ENCODE data around the gene COG7.
"Not testable (repeated sequence)": the region's sequence is repeated elsewhere in the genome, so short reads cannot be mapped to it uniquely, and the experiment has no call there.

COG7 gene

DNA sequence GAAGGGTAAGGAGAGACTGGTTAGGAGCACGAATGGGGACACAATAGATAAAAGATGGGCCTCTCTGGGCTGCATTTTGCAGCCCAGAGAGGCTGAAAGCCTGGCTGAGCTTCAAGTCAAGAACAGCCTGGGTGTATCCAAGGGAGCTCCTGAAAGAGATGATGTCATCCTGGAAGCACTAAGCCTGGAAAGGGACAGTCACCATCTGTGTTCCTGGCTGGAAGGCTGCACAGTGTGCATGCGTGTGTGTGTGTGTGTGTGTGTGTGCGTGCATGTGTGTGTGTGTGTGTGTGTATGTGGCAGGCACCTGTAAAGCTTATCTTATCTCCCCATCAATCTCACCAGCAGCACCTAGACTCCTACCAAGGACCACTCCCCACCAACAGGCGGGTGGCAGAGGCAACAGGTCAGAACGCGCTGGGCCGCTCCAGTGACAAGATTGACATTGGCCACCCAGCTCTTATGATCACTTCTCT lies 44.1 kb downstream of the COG7 start:
- no peak for DNase-seq

DNA sequence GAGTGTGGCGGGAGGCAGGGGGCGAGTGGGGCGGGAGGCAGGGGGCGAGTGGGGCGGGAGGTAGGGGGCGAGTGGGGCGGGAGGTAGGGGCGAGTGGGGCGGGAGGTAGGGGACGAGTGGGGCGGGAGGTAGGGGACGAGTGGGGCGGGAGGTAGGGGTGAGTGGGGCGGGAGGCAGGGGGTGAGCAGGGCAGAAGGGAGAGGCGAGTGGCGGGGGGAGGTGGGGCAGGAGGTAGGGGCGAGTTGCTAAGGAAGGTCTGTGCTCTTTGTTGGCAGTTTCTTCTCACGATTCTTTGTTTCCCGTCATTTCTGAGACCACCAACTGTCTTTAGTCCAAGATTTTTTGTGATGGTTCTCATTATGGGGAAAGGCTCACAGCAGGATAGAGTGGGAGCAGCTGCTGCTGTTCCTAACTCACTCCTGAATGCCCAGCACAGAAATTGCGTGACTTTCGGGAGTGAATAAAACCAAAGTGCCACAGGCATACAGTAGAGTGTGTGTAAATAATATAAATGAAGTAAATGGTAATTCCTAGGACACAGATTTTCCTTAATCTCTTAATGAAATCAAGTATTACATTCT lies 44.7 kb downstream of the COG7 start:
- no peak for DNase-seq

DNA sequence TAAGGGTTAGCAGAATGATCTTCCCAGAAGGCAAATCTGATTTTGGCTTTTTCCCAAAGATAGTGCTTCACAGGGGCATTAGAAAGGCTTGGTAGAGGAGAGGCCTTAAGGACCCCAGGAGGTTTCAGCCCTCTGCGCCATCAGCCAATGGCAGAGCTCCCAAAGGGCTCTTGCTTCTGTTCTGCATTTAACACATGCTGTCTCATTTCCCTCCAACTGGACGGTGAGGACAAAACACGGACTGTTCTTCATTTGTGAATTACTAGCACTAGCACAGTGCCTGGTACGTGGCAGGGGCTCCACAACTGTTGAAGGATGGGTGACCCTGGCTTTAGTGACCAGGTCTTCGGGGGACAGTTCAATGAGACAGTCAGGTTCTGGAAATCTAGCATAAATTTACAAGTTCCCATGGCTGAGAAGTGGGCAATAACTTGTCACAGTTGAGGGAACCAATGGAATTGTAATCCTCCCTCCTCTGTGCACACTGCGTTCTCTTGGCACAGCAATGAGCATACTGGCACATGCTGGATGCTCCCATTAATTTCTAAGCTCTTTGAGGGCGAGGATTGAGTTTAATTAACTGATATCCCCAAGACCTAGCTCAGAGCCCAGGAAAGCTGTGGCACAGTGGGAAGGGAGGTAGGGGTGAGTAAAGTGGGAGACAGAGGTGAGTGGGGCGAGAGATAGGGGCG lies 45.4 kb downstream of the COG7 start:
- DNase-seq = no peak

DNA sequence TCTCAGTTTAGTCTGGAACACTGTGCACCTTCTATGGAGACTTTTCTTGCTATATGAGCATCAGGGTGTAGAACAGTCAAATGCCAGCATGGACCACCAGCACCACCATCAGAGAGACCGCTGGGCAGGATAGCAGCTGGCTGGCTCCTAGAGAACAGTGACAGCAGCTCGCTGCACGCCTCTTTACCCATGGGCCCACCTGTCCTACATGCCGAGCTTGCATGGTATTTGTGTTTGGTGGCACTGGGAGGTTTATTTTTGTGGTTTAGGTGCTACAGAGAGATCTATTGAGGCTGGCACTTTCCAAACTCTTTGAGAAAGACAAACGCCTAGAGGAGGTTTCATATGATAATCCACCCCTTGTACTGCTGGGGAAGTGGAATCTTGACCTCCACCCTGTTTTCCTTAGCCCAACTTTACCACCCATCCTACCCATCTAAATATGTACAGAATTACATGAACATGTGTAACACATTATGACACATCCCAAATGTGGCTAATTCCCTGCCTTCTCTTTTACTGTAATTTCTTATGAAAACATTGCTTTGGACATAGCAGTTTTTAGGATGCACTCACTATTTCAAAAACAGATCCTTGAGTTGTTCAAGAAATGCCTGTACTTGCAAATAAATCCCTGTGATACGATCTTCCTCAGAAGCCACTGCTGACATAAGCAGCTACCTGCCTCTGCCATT lies 46.3 kb downstream of the COG7 start:
- DNase-seq = no peak

GRCh38 chr16:23406024-23406423 lies 47.0 kb downstream of the COG7 start:
- DNase-seq = no peak

GRCh38 chr16:23403547-23403946 lies 49.4 kb downstream of the COG7 start:
- DNase-seq = no peak

- no peak for DNase-seq
These were observed 50.9 kb downstream of the COG7 start for GRCh38 chr16:23402100-23402499.

DNA sequence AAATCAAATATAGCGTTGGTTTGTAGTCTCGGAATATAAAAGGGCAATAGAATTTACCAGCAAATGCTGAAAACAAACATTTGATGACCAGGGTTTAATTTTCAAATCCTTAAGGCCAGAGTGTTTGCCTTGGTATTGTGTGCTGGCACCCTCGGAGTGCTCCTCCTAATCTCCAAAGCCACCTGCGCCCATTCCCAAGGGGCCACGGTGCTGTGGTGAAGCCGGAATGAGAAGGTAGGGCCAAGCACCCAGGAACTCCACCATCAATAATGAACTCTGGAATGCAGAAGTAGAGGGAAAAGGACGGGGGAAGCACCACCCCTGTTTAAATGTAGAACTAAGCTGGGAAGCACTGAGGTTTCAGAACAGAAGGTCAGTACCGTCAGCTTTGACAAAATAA lies 51.9 kb downstream of the COG7 start:
- DNase-seq = no peak

DNA sequence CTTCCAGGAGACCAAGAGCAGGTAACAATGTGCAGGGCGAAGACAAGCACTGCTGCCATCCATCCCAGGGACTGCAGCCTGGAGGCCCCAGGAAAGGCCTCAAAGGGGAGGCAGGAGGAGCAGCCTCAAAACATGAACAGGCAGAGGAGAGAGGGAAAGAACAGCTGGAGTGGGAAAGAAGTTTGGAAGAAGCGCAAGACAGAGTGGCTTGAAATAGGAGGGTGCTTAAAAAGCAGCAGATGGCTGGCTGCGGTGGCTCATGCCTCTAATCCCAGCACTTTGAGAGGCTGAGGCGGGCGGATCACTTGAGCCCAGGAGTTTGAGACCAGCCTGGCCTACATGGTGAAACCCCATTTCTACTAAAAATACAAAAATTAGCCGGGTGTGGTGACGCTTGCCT lies 52.5 kb downstream of the COG7 start:
- not testable (repeated sequence) for DNase-seq

GRCh38 chr16:23398987-23399805 lies 53.8 kb downstream of the COG7 start:
- no peak for DNase-seq

- DNase-seq = no peak
These were observed 55.5 kb downstream of the COG7 start for GRCh38 chr16:23397464-23397863.

GRCh38 chr16:23395732-23396131 lies 57.3 kb downstream of the COG7 start:
- DNase-seq = no peak

- no peak for DNase-seq
These were observed 58.7 kb downstream of the COG7 start for GRCh38 chr16:23394141-23394831.

DNA sequence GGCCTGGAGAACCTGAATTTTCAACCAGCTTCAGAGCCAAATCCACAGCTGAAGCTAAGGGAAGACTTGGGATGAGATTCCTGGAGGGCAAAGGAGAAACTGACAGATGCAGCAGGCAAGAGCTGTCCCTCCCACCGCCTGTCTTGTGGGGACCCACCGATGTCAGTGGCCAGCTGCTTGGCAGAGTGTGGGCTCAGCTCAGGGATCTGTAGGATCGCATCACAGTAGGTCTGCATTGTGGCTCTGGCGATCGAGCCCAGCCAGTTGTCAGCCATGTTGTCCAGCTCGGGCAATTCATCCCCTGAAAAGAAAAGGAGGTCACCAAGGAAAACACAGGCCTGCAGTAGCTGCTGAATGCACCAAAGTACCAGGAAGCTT lies 60.8 kb downstream of the COG7 start:
- DNase-seq = no peak

DNA sequence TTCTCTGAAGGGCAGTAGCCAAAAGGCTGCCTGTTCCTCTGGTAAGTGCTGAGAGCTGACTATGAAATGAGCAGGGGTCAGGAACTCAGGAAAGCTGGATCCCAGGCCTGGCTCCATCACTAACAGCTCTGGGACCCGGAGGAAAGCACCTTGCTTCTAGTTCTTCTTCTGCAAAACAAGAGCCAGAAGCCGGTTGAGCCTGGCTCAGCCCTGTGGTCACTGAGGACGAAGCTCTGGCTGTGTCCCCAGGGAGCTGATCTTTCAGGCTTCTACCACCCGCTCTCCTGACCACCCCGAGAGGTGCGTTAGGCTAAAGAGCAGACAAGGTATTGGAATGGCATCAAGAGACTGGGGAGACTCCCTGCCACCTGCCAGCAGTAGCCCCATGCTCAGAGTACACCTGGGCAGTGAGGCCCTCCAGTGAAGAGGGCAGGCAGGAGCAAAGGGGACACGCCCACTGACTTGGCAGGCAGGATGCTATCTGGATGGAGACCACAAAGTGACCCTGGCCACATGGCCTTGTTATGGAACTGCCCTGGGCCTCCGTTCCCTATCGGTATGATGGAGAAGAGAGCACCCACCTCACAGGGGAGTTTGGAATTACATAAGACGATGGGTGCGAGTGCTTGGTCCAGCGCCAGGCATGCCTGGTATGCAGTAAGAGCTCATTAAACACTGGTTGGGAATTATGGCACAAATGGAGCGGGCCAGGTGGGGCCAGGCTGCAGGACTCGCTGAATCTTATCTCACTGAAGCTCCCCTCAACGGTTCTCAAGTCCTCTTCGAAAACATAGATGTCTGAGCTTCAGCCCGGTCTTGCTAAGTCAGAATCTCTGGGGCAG lies 61.4 kb downstream of the COG7 start:
- DNase-seq = no peak

GRCh38 chr16:23389936-23390335 lies 63.1 kb downstream of the COG7 start:
- not testable (repeated sequence) for DNase-seq

- no peak for DNase-seq
These were observed 63.8 kb downstream of the COG7 start for GRCh38 chr16:23389201-23389600.

DNA sequence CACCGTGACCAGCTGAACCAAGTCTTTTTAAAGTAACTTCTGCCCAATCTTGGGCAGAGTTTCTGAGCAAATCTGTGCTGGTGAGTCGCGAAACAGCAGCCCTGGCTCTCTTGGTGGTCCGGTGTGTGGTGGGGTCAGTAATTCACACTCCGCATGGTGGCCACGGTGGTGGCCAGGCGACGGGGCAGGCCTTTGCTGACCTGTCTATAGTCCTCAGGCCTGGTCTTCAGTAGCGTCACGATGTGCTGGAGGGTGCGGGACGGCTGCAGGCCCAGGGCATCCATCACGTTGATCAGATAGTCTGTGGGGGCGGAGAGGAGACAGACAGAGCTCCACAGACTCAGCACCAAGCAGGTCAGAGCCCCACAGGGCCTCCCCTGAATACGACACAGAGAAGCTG lies 64.2 kb downstream of the COG7 start:
- no peak for DNase-seq

DNA sequence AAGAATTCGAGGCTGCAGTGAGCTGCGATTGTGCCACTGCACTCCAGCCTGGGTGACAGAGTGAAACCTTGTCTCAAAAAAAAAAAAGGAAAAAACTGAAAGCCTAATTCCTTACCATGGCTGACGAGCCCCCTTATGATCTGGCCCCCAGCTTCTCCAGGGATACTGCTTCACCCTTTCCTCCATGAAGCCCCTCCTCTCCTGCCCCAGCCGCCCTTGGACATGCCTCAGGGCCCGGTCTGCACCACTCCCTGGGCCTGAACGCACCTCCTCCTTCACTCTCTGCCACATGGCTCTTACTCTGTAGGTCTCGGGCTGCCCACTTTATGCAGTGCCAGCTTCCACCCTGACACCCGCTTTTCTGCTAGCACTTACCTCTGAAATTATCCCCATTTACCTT lies 65.3 kb downstream of the COG7 start:
- no peak for DNase-seq

DNA sequence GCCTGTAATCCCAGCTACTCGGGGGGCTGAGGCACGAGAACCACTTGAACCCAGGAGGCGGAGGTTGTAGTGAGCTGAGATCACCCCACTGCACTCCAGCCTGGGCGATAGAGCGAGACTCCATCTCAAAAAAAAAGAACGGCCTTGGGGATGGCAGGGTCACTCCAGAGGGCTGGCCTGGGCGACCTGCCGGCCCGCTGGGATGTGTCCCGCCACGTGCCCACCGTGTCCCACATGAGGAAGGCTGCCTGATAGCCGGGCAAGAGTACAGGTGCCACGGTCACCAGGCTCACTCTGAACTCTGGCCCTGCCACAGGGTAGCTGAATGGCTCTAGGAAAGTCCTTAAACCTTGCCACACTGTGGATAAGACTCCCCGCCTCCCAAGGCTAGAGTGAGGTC lies 67.5 kb downstream of the COG7 start:
- no peak for DNase-seq

DNA sequence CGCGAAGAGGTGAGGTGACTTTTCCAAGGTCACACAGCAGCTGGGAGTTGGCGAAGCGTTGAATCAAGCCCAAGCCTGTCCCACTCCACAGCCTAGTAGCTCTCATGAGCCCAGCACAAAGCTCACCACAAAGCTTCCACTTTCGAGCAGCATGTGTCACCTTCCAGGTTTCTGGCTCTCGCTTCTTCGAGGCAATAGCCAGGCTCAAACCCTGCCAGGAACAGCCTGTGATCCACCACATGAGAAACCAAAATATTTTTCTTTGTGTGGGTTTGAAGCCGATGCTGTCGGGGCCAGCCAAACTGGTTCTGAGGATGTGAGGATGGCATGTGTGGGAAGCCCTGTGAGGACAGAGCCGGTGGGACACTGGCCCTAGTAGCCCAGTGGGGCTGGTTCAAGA lies 68.1 kb downstream of the COG7 start:
- no peak for DNase-seq

- no peak for DNase-seq
These were observed 69.1 kb downstream of the COG7 start for GRCh38 chr16:23383881-23384280.
